ENCODE data around the gene LRP1B. TPM values are rescaled to one million over a fixed set of nuclear protein-coding genes. Genes with fewer than 3 reads are reported as not detected.

LRP1B gene
- total RNA-seq, 1 experiment from 2014 or later: 0.21 TPM

GRCh38 chr2:141411419-141411818, 719.4 kb downstream of the LRP1B start:
- CTCF ChIA-PET: no interaction called here
- H3K36me3 Mint-ChIP-seq (ENCODE audit: insufficient read depth, unreplicated experiment): no peaks in the 10 kb centered on the region
- TF ChIP-seq CTCF (IDR thresholded peaks at IDR 0.05; ENCODE audit: unreplicated experiment): no peak
- H3K27ac Mint-ChIP-seq (ENCODE audit: unreplicated experiment): no peak overlapping the region
- H3K4me3 Mint-ChIP-seq (ENCODE audit: low read depth, unreplicated experiment): no peak overlapping the region
- no peaks in the 10 kb centered on the region for H3K9me3 Mint-ChIP-seq (ENCODE audit: low read depth, unreplicated experiment)
- no peaks in the 10 kb centered on the region for H3K27me3 Mint-ChIP-seq (ENCODE audit: unreplicated experiment)
- intact Hi-C loops (cut with micrococcal nuclease; ENCODE audit: unreplicated experiment): no loop called here
- no TSS peak for BruUV-seq (replicated peaks)
- no peaks in the 10 kb centered on the region for H3K4me1 Mint-ChIP-seq (ENCODE audit: low read depth, unreplicated experiment)
- DNase-seq: no peak

GRCh38 chr2:141399270-141399669, 731.5 kb downstream of the LRP1B start:
- Mint-ChIP-seq H3K9me3 (ENCODE audit: low read depth, unreplicated experiment) (no peaks in the 10 kb centered on the region), H3K36me3 (ENCODE audit: insufficient read depth, unreplicated experiment) (no peaks in the 10 kb centered on the region), H3K4me1 (ENCODE audit: low read depth, unreplicated experiment) (no peaks in the 10 kb centered on the region), H3K27ac (ENCODE audit: unreplicated experiment) (no peak overlapping the region), H3K4me3 (ENCODE audit: low read depth, unreplicated experiment) (no peak overlapping the region), H3K27me3 (ENCODE audit: unreplicated experiment) (no peaks in the 10 kb centered on the region)
- CTCF ChIA-PET: no interaction called here
- BruUV-seq (replicated peaks): no TSS peak
- intact Hi-C loops (cut with micrococcal nuclease; ENCODE audit: unreplicated experiment): loop anchor here (5.0 kb wide), 1 partner anchor 158 kb away; no protein-coding TSS in a partner anchor
- DNase-seq: peak; percentile 16
- TF ChIP-seq CTCF (IDR thresholded peaks at IDR 0.05; ENCODE audit: unreplicated experiment): no peak

GRCh38 chr2:141393214-141393545, 737.6 kb downstream of the LRP1B start:
- Mint-ChIP-seq H3K4me3 (ENCODE audit: low read depth, unreplicated experiment) (peak overlapping the region; percentile 14), H3K27me3 (ENCODE audit: unreplicated experiment) (no peaks in the 10 kb centered on the region), H3K9me3 (ENCODE audit: low read depth, unreplicated experiment) (peaks cover 2% of the 10 kb centered on the region), H3K27ac (ENCODE audit: unreplicated experiment) (peak overlapping the region; percentile 72), H3K4me1 (ENCODE audit: low read depth, unreplicated experiment) (peaks cover 36% of the 10 kb centered on the region), H3K36me3 (ENCODE audit: insufficient read depth, unreplicated experiment) (peaks cover 6% of the 10 kb centered on the region)
- DNase-seq: no peak
- no peak for TF ChIP-seq CTCF (IDR thresholded peaks at IDR 0.05; ENCODE audit: unreplicated experiment)
- no TSS peak for BruUV-seq (replicated peaks)
- intact Hi-C loops (cut with micrococcal nuclease; ENCODE audit: unreplicated experiment): loop anchor here (2.0 kb wide), 1 partner anchor 72 kb away; no protein-coding TSS in a partner anchor
- CTCF ChIA-PET: interaction anchor here (0.7 to 1.0 kb wide), 2 partner anchors 25 to 161 kb away, joined by 3 to 4 read pairs; no protein-coding TSS in a partner anchor

GRCh38 chr2:141392517-141393213, 738.2 kb downstream of the LRP1B start:
- Mint-ChIP-seq H3K36me3 (ENCODE audit: insufficient read depth, unreplicated experiment) (peaks cover 6% of the 10 kb centered on the region), H3K27ac (ENCODE audit: unreplicated experiment) (peak overlapping the region; percentile 72), H3K27me3 (ENCODE audit: unreplicated experiment) (no peaks in the 10 kb centered on the region), H3K9me3 (ENCODE audit: low read depth, unreplicated experiment) (peaks cover 2% of the 10 kb centered on the region), H3K4me1 (ENCODE audit: low read depth, unreplicated experiment) (peaks cover 36% of the 10 kb centered on the region), H3K4me3 (ENCODE audit: low read depth, unreplicated experiment) (peak overlapping the region; percentile 14)
- BruUV-seq (replicated peaks): no TSS peak
- no peak for TF ChIP-seq CTCF (IDR thresholded peaks at IDR 0.05; ENCODE audit: unreplicated experiment)
- no peak for DNase-seq
- intact Hi-C loops (cut with micrococcal nuclease; ENCODE audit: unreplicated experiment): loop anchor here (2.0 kb wide), 1 partner anchor 72 kb away; no protein-coding TSS in a partner anchor
- CTCF ChIA-PET: interaction anchor here (0.7 to 1.3 kb wide), 3 partner anchors 26 to 162 kb away, joined by 3 to 4 read pairs (median 3); no protein-coding TSS in a partner anchor
